Measurements from ENCODE around the gene CTNNA3. TPM values are rescaled to one million over a fixed set of nuclear protein-coding genes. Genes with fewer than 3 reads are reported as not detected.

Gene CTNNA3
- total and polyA plus RNA-seq, 2 donors (not counting 3 experiments of a cell fraction or from before 2014, with no cell fraction given): not detected

DNA sequence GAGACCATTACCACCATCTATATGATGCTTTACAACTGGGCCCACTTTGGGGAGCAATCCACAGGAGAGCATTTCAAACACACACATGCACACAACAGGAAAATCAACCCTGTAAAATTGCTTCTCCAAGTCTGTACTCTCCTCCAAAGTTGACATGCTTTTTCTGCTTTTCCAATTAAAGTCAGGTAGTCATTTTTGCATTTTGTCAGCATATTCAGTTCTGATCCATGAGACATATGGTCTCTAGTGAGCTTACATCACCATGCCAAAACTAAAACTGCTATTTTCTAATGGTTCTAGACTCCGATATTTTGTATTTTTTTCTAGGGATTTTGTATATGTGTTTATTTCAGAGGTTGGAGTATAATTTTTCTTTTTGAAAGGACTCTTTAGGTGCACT, 1143.7 kb downstream of the CTNNA3 start:
- FAIRE-seq: no peak
- dilution Hi-C loops (cut with MboI; ENCODE audit: extremely low pct_ligation_motif_present, low sequenced_read_pairs) (no loop called here), intact Hi-C loops (cut with micrococcal nuclease) (no loop called here)
- Histone ChIP-seq H3K4me3 (replicated peaks in 1 of 3; ENCODE audit: insufficient read depth in 1 of 3, low read depth in 1 of 3, low read length in 3 of 3) (no peak overlapping the region), H3K27ac (ENCODE audit: insufficient read depth, low read depth, low read length) (no peak overlapping the region), H3K79me2 (ENCODE audit: control insufficient read depth, insufficient read depth, low read length) (no peaks in the 10 kb centered on the region), H3K9me1 (replicated peaks; ENCODE audit: control insufficient read depth, extremely low read depth, insufficient read depth, low read length) (no peaks in the 10 kb centered on the region), H3K9me3 (replicated peaks; ENCODE audit: control insufficient read depth, insufficient read depth, low read length) (no peaks in the 10 kb centered on the region), H3K36me3 (ENCODE audit: control insufficient read depth in 2 of 2, extremely low read depth in 1 of 2, insufficient read depth in 2 of 2, low read length in 2 of 2) (no peaks in the 10 kb centered on the region), H3K9ac (replicated peaks; ENCODE audit: extremely low read depth, insufficient read depth, low read length) (no peak overlapping the region), H3K27me3 (ENCODE audit: control insufficient read depth in 2 of 2, insufficient read depth in 2 of 2, low read length in 2 of 2) (no peaks in the 10 kb centered on the region), H2AFZ (ENCODE audit: low read depth, low read length) (no peak overlapping the region), H3K4me2 (ENCODE audit: insufficient read depth, low read length) (no peak overlapping the region), H4K20me1 (replicated peaks; ENCODE audit: control insufficient read depth, extremely low read depth, insufficient read depth, low read length) (no peaks in the 10 kb centered on the region), H3K4me1 (ENCODE audit: control insufficient read depth, extremely low read depth, insufficient read depth, low read length) (no peaks in the 10 kb centered on the region)
- DNase-seq (ENCODE audit: low read depth, low spot score): no peak
- TF ChIP-seq, protein P1, sequence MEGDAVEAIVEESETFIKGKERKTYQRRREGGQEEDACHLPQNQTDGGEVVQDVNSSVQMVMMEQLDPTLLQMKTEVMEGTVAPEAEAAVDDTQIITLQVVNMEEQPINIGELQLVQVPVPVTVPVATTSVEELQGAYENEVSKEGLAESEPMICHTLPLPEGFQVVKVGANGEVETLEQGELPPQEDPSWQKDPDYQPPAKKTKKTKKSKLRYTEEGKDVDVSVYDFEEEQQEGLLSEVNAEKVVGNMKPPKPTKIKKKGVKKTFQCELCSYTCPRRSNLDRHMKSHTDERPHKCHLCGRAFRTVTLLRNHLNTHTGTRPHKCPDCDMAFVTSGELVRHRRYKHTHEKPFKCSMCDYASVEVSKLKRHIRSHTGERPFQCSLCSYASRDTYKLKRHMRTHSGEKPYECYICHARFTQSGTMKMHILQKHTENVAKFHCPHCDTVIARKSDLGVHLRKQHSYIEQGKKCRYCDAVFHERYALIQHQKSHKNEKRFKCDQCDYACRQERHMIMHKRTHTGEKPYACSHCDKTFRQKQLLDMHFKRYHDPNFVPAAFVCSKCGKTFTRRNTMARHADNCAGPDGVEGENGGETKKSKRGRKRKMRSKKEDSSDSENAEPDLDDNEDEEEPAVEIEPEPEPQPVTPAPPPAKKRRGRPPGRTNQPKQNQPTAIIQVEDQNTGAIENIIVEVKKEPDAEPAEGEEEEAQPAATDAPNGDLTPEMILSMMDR (IDR thresholded peaks at IDR 0.05; ENCODE audit: extremely low read depth in 1 of 2, insufficient read depth in 1 of 2, low read depth in 1 of 2, low read length in 2 of 2): no peak
- no peak for TF ChIP-seq MYC (IDR thresholded peaks at IDR 0.05; ENCODE audit: low read depth, low read length)
- TF ChIP-seq FOS (IDR thresholded peaks at IDR 0.05; ENCODE audit: borderline replicate concordance, insufficient read depth, low read length): no peak
- TF ChIP-seq, protein P2, sequence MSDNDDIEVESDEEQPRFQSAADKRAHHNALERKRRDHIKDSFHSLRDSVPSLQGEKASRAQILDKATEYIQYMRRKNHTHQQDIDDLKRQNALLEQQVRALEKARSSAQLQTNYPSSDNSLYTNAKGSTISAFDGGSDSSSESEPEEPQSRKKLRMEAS (IDR thresholded peaks at IDR 0.05; ENCODE audit: insufficient read depth, insufficient read length): no peak
- TF ChIP-seq GATA2 (IDR thresholded peaks at IDR 0.05; ENCODE audit: insufficient read depth, insufficient read length, low read depth, low read length): no peak
- CTCF ChIA-PET: no interaction called here
- POLR2A ChIA-PET: no interaction called here
- BruUV-seq (replicated peaks): no TSS peak

DNA sequence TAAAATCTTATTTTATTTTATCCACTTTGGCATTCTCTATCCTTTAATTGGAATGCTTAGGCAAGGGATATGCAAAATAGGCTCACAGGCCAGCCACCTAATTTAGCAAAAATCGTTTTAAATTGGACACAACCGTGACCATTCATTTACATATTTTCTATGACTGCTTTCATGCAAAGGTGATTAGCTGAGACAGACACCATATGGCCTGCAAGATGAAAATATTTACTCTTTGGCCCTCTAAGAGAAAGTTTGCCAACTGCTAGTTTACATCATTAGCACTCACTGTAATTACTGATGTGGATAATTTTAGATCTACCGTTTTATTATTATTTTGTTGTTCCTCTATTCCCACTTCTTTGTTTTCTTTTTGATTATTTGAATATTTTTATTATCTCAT, 1145.6 kb downstream of the CTNNA3 start:
- FAIRE-seq (no peak), DNase-seq (ENCODE audit: low read depth, low spot score) (no peak)
- Histone ChIP-seq H3K4me1 (ENCODE audit: control insufficient read depth, extremely low read depth, insufficient read depth, low read length) (no peaks in the 10 kb centered on the region), H3K27me3 (ENCODE audit: control insufficient read depth in 2 of 2, insufficient read depth in 2 of 2, low read length in 2 of 2) (no peaks in the 10 kb centered on the region), H3K9ac (replicated peaks; ENCODE audit: extremely low read depth, insufficient read depth, low read length) (no peak overlapping the region), H3K36me3 (ENCODE audit: control insufficient read depth in 2 of 2, extremely low read depth in 1 of 2, insufficient read depth in 2 of 2, low read length in 2 of 2) (no peaks in the 10 kb centered on the region), H3K27ac (ENCODE audit: insufficient read depth, low read depth, low read length) (no peak overlapping the region), H3K79me2 (ENCODE audit: control insufficient read depth, insufficient read depth, low read length) (no peaks in the 10 kb centered on the region), H4K20me1 (replicated peaks; ENCODE audit: control insufficient read depth, extremely low read depth, insufficient read depth, low read length) (no peaks in the 10 kb centered on the region), H3K4me3 (replicated peaks in 1 of 3; ENCODE audit: insufficient read depth in 1 of 3, low read depth in 1 of 3, low read length in 3 of 3) (no peak overlapping the region), H3K9me3 (replicated peaks; ENCODE audit: control insufficient read depth, insufficient read depth, low read length) (no peaks in the 10 kb centered on the region), H2AFZ (ENCODE audit: low read depth, low read length) (no peak overlapping the region), H3K4me2 (ENCODE audit: insufficient read depth, low read length) (no peak overlapping the region), H3K9me1 (replicated peaks; ENCODE audit: control insufficient read depth, extremely low read depth, insufficient read depth, low read length) (no peaks in the 10 kb centered on the region)
- dilution Hi-C loops (cut with MboI; ENCODE audit: extremely low pct_ligation_motif_present, low sequenced_read_pairs) (no loop called here), intact Hi-C loops (cut with micrococcal nuclease) (no loop called here)
- POLR2A ChIA-PET: no interaction called here
- no TSS peak for BruUV-seq (replicated peaks)
- CTCF ChIA-PET: no interaction called here
- TF ChIP-seq JUN (IDR thresholded peaks at IDR 0.05; ENCODE audit: borderline replicate concordance, insufficient read depth, insufficient read length, low read depth) (no peak), POLR2AphosphoS5 (IDR thresholded peaks at IDR 0.05; ENCODE audit: insufficient read depth, low read depth, low read length) (no peak), POLR2A (IDR thresholded peaks at IDR 0.05; ENCODE audit: low read depth, low read length) (no peak), MYC (IDR thresholded peaks at IDR 0.05; ENCODE audit: low read depth, low read length) (no peak), EZH2 (IDR thresholded peaks at IDR 0.05; ENCODE audit: borderline replicate concordance, low read depth, low read length, severe bottlenecking) (no peak), GATA2 (IDR thresholded peaks at IDR 0.05; ENCODE audit: insufficient read depth, insufficient read length, low read depth, low read length) (no peak), FOS (IDR thresholded peaks at IDR 0.05; ENCODE audit: borderline replicate concordance, insufficient read depth, low read length) (no peak)
- TF ChIP-seq, protein P1 (IDR thresholded peaks at IDR 0.05; ENCODE audit: extremely low read depth in 1 of 2, insufficient read depth in 1 of 2, low read depth in 1 of 2, low read length in 2 of 2): no peak
- TF ChIP-seq, protein P2 (IDR thresholded peaks at IDR 0.05; ENCODE audit: insufficient read depth, insufficient read length): no peak
